Measurements from ENCODE around the gene ACSS3. TPM values are rescaled to one million over a fixed set of nuclear protein-coding genes. Genes with fewer than 3 reads are reported as not detected.

Gene ACSS3
- total and polyA plus RNA-seq, 3 experiments from 2014 or later = not detected

Other genes starting within 250 kb of the ACSS3 start
- not detected for gene LIN7A, start 140.1 kb upstream of the ACSS3 start, total RNA-seq
- gene LIN7A, start 140.1 kb upstream of the ACSS3 start, polyA plus RNA-seq = not detected